ENCODE results near the gene REPS1. TPM values are rescaled to one million over a fixed set of nuclear protein-coding genes. Genes with fewer than 3 reads are reported as not detected.

REPS1 gene
- total and polyA plus RNA-seq, 4 donors = 13.5 to 68.2 (median 25.9) TPM

GRCh38 chr6:138914701-138915100 is 73.4 kb downstream of the REPS1 start:
- Histone ChIP-seq H3K4me1 (ENCODE audit: control insufficient read depth in 5 of 5, insufficient read depth in 5 of 5, low read length in 5 of 5) (peaks cover 0 to 12% (median 0%) of the 10 kb centered on the region in 5 donors), H3K9me3 (ENCODE audit: control insufficient read depth in 4 of 4, insufficient read depth in 3 of 4, low read length in 3 of 4) (no peaks in the 10 kb centered on the region), H3K27me3 (ENCODE audit: control insufficient read depth in 3 of 3, insufficient read depth in 3 of 3, low read length in 2 of 3) (no peaks in the 10 kb centered on the region), H3K9ac (ENCODE audit: insufficient read depth in 1 of 2, low read length in 2 of 2) (no peak overlapping the region), H3K36me3 (ENCODE audit: control insufficient read depth in 4 of 4, insufficient read depth in 4 of 4, low read length in 4 of 4) (peaks cover 28 to 34% (median 32%) of the 10 kb centered on the region in 4 donors), H3K27ac (ENCODE audit: low read depth in 1 of 2, low read length in 1 of 2) (no peak overlapping the region), H3K4me3 (no peak overlapping the region)
- no peak for DNase-seq
- 88 to 91% methylated on average over 1 of the region's 1 CpG for WGBS, 2 donors
- no peak for ATAC-seq (ENCODE audit: insufficient read depth, low FRiP score)
- no peak for TF ChIP-seq CTCF (IDR thresholded peaks at IDR 0.05; ENCODE audit: control extremely low read depth, extremely low read depth)

GRCh38 chr6:138912308-138912707 is 75.7 kb downstream of the REPS1 start:
- Histone ChIP-seq H3K27ac (ENCODE audit: low read depth in 1 of 2, low read length in 1 of 2) (no peak overlapping the region), H3K36me3 (ENCODE audit: control insufficient read depth in 4 of 4, insufficient read depth in 4 of 4, low read length in 4 of 4) (peaks cover 32 to 42% (median 36%) of the 10 kb centered on the region in 4 donors), H3K4me1 (ENCODE audit: control insufficient read depth in 5 of 5, insufficient read depth in 5 of 5, low read length in 5 of 5) (peaks cover 0 to 8% (median 0%) of the 10 kb centered on the region in 5 donors), H3K9ac (ENCODE audit: insufficient read depth in 1 of 2, low read length in 2 of 2) (no peak overlapping the region), H3K4me3 (no peak overlapping the region), H3K27me3 (ENCODE audit: control insufficient read depth in 3 of 3, insufficient read depth in 3 of 3, low read length in 2 of 3) (no peaks in the 10 kb centered on the region), H3K9me3 (ENCODE audit: control insufficient read depth in 4 of 4, insufficient read depth in 3 of 4, low read length in 3 of 4) (no peaks in the 10 kb centered on the region)
- DNase-seq (no peak), ATAC-seq (ENCODE audit: insufficient read depth, low FRiP score) (no peak)
- no peak for TF ChIP-seq CTCF (IDR thresholded peaks at IDR 0.05; ENCODE audit: control extremely low read depth, extremely low read depth)
- WGBS, 2 donors = 78 to 82% methylated on average over 3 of the region's 3 CpGs

- no peak overlapping the region for H3K9ac ChIP-seq (ENCODE audit: insufficient read depth in 1 of 2, low read length in 2 of 2)
- H3K36me3 ChIP-seq (ENCODE audit: control insufficient read depth in 4 of 4, insufficient read depth in 4 of 4, low read length in 4 of 4) = peaks cover 26 to 44% (median 36%) of the 10 kb centered on the region in 4 donors
- H3K27me3 ChIP-seq (ENCODE audit: control insufficient read depth in 3 of 3, insufficient read depth in 3 of 3, low read length in 2 of 3) = no peaks in the 10 kb centered on the region
- ATAC-seq (ENCODE audit: insufficient read depth, low FRiP score) = no peak
- H3K4me3 ChIP-seq = no peak overlapping the region
- H3K4me1 ChIP-seq (ENCODE audit: control insufficient read depth in 5 of 5, insufficient read depth in 5 of 5, low read length in 5 of 5) = peaks cover 0 to 3% (median 0%) of the 10 kb centered on the region in 5 donors
- DNase-seq = no peak
- TF ChIP-seq CTCF (IDR thresholded peaks at IDR 0.05; ENCODE audit: control extremely low read depth, extremely low read depth) = no peak
- 95 to 96% methylated on average over 1 of the region's 1 CpG for WGBS, 2 donors
- no peak overlapping the region for H3K27ac ChIP-seq (ENCODE audit: low read depth in 1 of 2, low read length in 1 of 2)
- no peaks in the 10 kb centered on the region for H3K9me3 ChIP-seq (ENCODE audit: control insufficient read depth in 4 of 4, insufficient read depth in 3 of 4, low read length in 3 of 4)
Observed at GRCh38 chr6:138909975-138910374, 78.1 kb downstream of the REPS1 start.

- no peaks in the 10 kb centered on the region for H3K9me3 ChIP-seq (ENCODE audit: control insufficient read depth in 4 of 4, insufficient read depth in 3 of 4, low read length in 3 of 4)
- peaks cover 25 to 44% (median 34%) of the 10 kb centered on the region in 4 donors for H3K36me3 ChIP-seq (ENCODE audit: control insufficient read depth in 4 of 4, insufficient read depth in 4 of 4, low read length in 4 of 4)
- H3K27ac ChIP-seq (ENCODE audit: low read depth in 1 of 2, low read length in 1 of 2) = no peak overlapping the region
- 78 to 82% methylated on average over 4 of the region's 4 CpGs for WGBS, 2 donors
- no peak for ATAC-seq (ENCODE audit: insufficient read depth, low FRiP score)
- no peak for TF ChIP-seq CTCF (IDR thresholded peaks at IDR 0.05; ENCODE audit: control extremely low read depth, extremely low read depth)
- no peak for DNase-seq
- no peak overlapping the region for H3K9ac ChIP-seq (ENCODE audit: insufficient read depth in 1 of 2, low read length in 2 of 2)
- peaks cover 0 to 3% (median 0%) of the 10 kb centered on the region in 5 donors for H3K4me1 ChIP-seq (ENCODE audit: control insufficient read depth in 5 of 5, insufficient read depth in 5 of 5, low read length in 5 of 5)
- H3K27me3 ChIP-seq (ENCODE audit: control insufficient read depth in 3 of 3, insufficient read depth in 3 of 3, low read length in 2 of 3) = no peaks in the 10 kb centered on the region
- H3K4me3 ChIP-seq = no peak overlapping the region
Observed at GRCh38 chr6:138909511-138909910, 78.5 kb downstream of the REPS1 start.
